ENCODE data around the gene CELF3. TPM values are rescaled to one million over a fixed set of nuclear protein-coding genes. Genes with fewer than 3 reads are reported as not detected.

CELF3 gene
- polyA plus RNA-seq, 3 donors, result not detected

- Histone ChIP-seq H3K79me2 (ENCODE audit: insufficient read depth, low read length) (no peaks in the 10 kb centered on the region), H3K36me3 (replicated peaks in 1 of 2; ENCODE audit: control insufficient read depth in 1 of 2, insufficient read depth in 2 of 2, low read length in 2 of 2) (no peaks in the 10 kb centered on the region), H3K27me3 (ENCODE audit: control insufficient read depth in 2 of 2, insufficient read depth in 2 of 2, low read length in 2 of 2) (peaks cover 52 to 72% of the 10 kb centered on the region in 2 donors), H3K4me3 (replicated peaks in 1 of 3; ENCODE audit: low read depth in 2 of 3, low read length in 3 of 3) (peak within 1 kb of the TSS; percentile 45 to 81 (median 80)), H3K4me2 (replicated peaks; ENCODE audit: extremely low read depth, low read length, poor library complexity, severe bottlenecking) (peak within 1 kb of the TSS; percentile 96), H3K27ac (ENCODE audit: low read depth in 1 of 2, low read length in 2 of 2) (no peak within 1 kb of the TSS), H3K9me3 (replicated peaks in 1 of 2; ENCODE audit: control insufficient read depth in 1 of 2, insufficient read depth in 1 of 2, low read length in 2 of 2) (no peaks in the 10 kb centered on the region), H3K4me1 (ENCODE audit: control insufficient read depth in 1 of 2, insufficient read depth in 2 of 2, low read length in 2 of 2) (peaks cover 18 to 22% of the 10 kb centered on the region in 2 donors), H3K9ac (ENCODE audit: insufficient read depth, low read length, poor library complexity, severe bottlenecking) (peak within 1 kb of the TSS; percentile 40), H4K20me1 (ENCODE audit: insufficient read depth, low read length) (no peaks in the 10 kb centered on the region), H2AFZ (ENCODE audit: insufficient read depth, low read depth, low read length, poor library complexity, severe bottlenecking) (peak within 1 kb of the TSS; percentile 75)
- WGBS (ENCODE audit: insufficient coverage), result under 1% methylated on average over 32 of the region's 44 CpGs
- DNase-seq, result peak in 2 of 3 donors; percentile 19 to 23
- TF ChIP-seq, protein P1, sequence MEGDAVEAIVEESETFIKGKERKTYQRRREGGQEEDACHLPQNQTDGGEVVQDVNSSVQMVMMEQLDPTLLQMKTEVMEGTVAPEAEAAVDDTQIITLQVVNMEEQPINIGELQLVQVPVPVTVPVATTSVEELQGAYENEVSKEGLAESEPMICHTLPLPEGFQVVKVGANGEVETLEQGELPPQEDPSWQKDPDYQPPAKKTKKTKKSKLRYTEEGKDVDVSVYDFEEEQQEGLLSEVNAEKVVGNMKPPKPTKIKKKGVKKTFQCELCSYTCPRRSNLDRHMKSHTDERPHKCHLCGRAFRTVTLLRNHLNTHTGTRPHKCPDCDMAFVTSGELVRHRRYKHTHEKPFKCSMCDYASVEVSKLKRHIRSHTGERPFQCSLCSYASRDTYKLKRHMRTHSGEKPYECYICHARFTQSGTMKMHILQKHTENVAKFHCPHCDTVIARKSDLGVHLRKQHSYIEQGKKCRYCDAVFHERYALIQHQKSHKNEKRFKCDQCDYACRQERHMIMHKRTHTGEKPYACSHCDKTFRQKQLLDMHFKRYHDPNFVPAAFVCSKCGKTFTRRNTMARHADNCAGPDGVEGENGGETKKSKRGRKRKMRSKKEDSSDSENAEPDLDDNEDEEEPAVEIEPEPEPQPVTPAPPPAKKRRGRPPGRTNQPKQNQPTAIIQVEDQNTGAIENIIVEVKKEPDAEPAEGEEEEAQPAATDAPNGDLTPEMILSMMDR (IDR thresholded peaks at IDR 0.05), result no peak
- intact Hi-C loops (cut with micrococcal nuclease), result no loop called here
- Mint-ChIP-seq H3K36me3 (peaks cover 4 to 6% of the 10 kb centered on the region in 2 donors), H3K9me3 (peaks cover 0 to 14% (median 4%) of the 10 kb centered on the region in 7 donors), H3K4me3 (peak within 1 kb of the TSS; percentile 84 to 94), H3K4me1 (peaks cover 30% of the 10 kb centered on the region), H3K27ac (peak within 1 kb of the TSS; percentile 6 to 78 (median 53)), H3K27me3 (ENCODE audit: low read depth in 3 of 3) (peaks cover 76 to 87% (median 85%) of the 10 kb centered on the region in 3 donors)
These were observed 4.6 kb upstream of the CELF3 start, which contains the start of gene RIIAD1 for GRCh38 chr1:151720974-151721787. RIIAD1 (plus strand) TSS chr1:151721522; CDS start chr1:151721537, 15 bp downstream.

DNA sequence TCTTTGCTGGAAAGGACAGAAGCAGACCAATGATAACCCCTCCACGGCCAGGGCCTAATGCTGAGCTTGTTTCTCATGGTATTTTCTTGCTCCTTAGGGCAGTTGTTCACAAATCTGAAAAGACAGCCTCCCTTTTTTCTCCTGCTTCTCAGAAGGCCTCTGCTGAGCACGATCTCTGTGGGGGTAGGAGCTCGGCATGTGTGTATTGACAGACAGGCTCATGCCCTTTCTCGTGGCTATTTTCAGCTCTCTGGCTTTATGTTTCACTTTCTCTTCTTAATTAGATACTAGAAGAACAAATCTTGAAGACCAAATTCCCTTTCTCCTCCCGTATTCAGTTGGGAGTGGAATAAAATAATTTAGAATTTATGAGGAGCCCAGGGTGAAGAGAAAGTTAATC lies 4.0 kb upstream of the CELF3 start:
- no peak overlapping the region for H3K27ac ChIP-seq (ENCODE audit: low read depth in 1 of 2, low read length in 2 of 2)
- H2AFZ ChIP-seq (ENCODE audit: insufficient read depth, low read depth, low read length, poor library complexity, severe bottlenecking), result peak overlapping the region; percentile 75

More for the DNA sequence above, 4.0 kb upstream of the CELF3 start:
- TF ChIP-seq, protein P1 (IDR thresholded peaks at IDR 0.05), result no peak
- Mint-ChIP-seq H3K36me3 (peaks cover 4 to 6% of the 10 kb centered on the region in 2 donors), H3K9me3 (peaks cover 0 to 14% (median 4%) of the 10 kb centered on the region in 7 donors), H3K4me3 (peak overlapping the region; percentile 84 to 94), H3K27me3 (ENCODE audit: low read depth in 3 of 3) (peaks cover 77 to 89% (median 88%) of the 10 kb centered on the region in 3 donors), H3K27ac (peak overlapping the region in 6 of 7 donors; percentile 23 to 78 (median 58)), H3K4me1 (peaks cover 30% of the 10 kb centered on the region)
- Histone ChIP-seq H3K4me3 (replicated peaks in 1 of 3; ENCODE audit: low read depth in 2 of 3, low read length in 3 of 3) (peak overlapping the region; percentile 45 to 81 (median 80)), H3K36me3 (replicated peaks in 1 of 2; ENCODE audit: control insufficient read depth in 1 of 2, insufficient read depth in 2 of 2, low read length in 2 of 2) (no peaks in the 10 kb centered on the region), H4K20me1 (ENCODE audit: insufficient read depth, low read length) (no peaks in the 10 kb centered on the region), H3K9ac (ENCODE audit: insufficient read depth, low read length, poor library complexity, severe bottlenecking) (peak overlapping the region; percentile 40), H3K4me2 (replicated peaks; ENCODE audit: extremely low read depth, low read length, poor library complexity, severe bottlenecking) (peak overlapping the region; percentile 96), H3K79me2 (ENCODE audit: insufficient read depth, low read length) (no peaks in the 10 kb centered on the region), H3K9me3 (replicated peaks in 1 of 2; ENCODE audit: control insufficient read depth in 1 of 2, insufficient read depth in 1 of 2, low read length in 2 of 2) (no peaks in the 10 kb centered on the region), H3K4me1 (ENCODE audit: control insufficient read depth in 1 of 2, insufficient read depth in 2 of 2, low read length in 2 of 2) (peaks cover 18 to 22% of the 10 kb centered on the region in 2 donors), H3K27me3 (ENCODE audit: control insufficient read depth in 2 of 2, insufficient read depth in 2 of 2, low read length in 2 of 2) (peaks cover 57 to 78% of the 10 kb centered on the region in 2 donors)
- no peak for DNase-seq
- no CpG with 5 or more reads among the region's 5 CpGs for WGBS (ENCODE audit: insufficient coverage)
- intact Hi-C loops (cut with micrococcal nuclease), result no loop called here
